ENCODE measurements around the gene KCTD16. TPM values are rescaled to one million over a fixed set of nuclear protein-coding genes. Genes with fewer than 3 reads are reported as not detected.

Gene KCTD16
- total RNA-seq, 2 experiments from 2014 or later = not detected

DNA sequence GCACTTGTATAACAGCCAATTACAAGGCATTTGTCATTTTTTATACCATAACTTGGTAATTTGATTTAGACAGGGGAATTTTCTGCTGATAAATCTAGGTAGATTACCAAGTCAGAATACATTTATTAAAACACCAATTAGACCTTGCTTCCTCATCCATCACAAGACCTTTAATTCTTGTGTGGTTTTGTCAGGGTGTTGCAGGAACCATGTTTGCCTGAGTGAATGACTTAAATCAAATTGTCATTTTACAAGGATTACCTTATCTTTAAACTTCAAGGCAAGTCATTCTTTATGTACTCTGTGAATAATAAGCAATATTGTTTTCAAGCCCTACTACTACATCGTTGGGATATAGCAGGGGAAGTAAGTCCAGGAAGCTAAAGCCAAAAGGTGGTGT, 257.7 kb downstream of the KCTD16 start:
- no peaks in the 10 kb centered on the region for H3K27me3 Mint-ChIP-seq
- ChIA-PET CTCF (no interaction called here), POLR2A (no interaction called here)
- DNase-seq = no peak
- H3K27ac Mint-ChIP-seq = no peak overlapping the region
- H3K9me3 Mint-ChIP-seq = no peaks in the 10 kb centered on the region
- no peak overlapping the region for H3K4me3 Mint-ChIP-seq
- no peaks in the 10 kb centered on the region for H3K36me3 Mint-ChIP-seq (ENCODE audit: low read depth)
- no peaks in the 10 kb centered on the region for H3K4me1 Mint-ChIP-seq

- ChIA-PET CTCF (no interaction called here), POLR2A (no interaction called here)
- Mint-ChIP-seq H3K4me1 (no peaks in the 10 kb centered on the region), H3K4me3 (no peak overlapping the region), H3K36me3 (ENCODE audit: low read depth) (no peaks in the 10 kb centered on the region), H3K9me3 (no peaks in the 10 kb centered on the region), H3K27ac (no peak overlapping the region), H3K27me3 (no peaks in the 10 kb centered on the region)
- DNase-seq = no peak
Measured at GRCh38 chr5:144429405-144429804, 258.7 kb downstream of the KCTD16 start.

DNA sequence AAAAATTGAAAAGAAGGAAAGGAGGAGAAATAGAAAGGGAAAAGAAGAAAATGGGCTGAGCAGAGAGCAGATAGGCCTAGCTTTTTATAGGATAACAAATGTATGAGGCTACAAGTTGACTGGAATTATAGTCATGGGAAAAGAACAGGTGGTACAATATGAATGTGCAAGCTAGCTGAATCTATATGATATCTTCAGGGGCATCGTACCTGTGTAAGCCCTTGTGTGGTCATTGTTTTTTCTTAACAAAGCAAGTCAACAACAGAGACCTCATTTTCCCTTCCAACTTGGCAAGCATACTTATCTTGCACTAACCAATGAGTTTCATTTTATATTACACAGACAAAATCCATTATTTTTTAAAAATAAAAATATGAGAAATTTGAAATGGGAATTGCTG, 259.2 kb downstream of the KCTD16 start:
- H3K4me3 Mint-ChIP-seq = no peak overlapping the region
- POLR2A ChIA-PET = no interaction called here

GRCh38 chr5:144433140-144433822, 262.6 kb downstream of the KCTD16 start:
- Mint-ChIP-seq H3K27me3 (no peaks in the 10 kb centered on the region), H3K4me3 (no peak overlapping the region), H3K27ac (no peak overlapping the region), H3K4me1 (no peaks in the 10 kb centered on the region), H3K9me3 (no peaks in the 10 kb centered on the region), H3K36me3 (ENCODE audit: low read depth) (no peaks in the 10 kb centered on the region)
- POLR2A ChIA-PET = no interaction called here
- CTCF ChIA-PET = no interaction called here
- DNase-seq = no peak

More for the DNA sequence above, 259.2 kb downstream of the KCTD16 start:
- no peak for DNase-seq
- Mint-ChIP-seq H3K9me3 (no peaks in the 10 kb centered on the region), H3K4me1 (no peaks in the 10 kb centered on the region), H3K27me3 (no peaks in the 10 kb centered on the region), H3K27ac (no peak overlapping the region), H3K36me3 (ENCODE audit: low read depth) (no peaks in the 10 kb centered on the region)
- CTCF ChIA-PET = no interaction called here

- no peak for DNase-seq
- H3K4me1 Mint-ChIP-seq = no peaks in the 10 kb centered on the region
- H3K27me3 Mint-ChIP-seq = no peaks in the 10 kb centered on the region
- H3K4me3 Mint-ChIP-seq = no peak overlapping the region
- H3K36me3 Mint-ChIP-seq (ENCODE audit: low read depth) = no peaks in the 10 kb centered on the region
- no peak overlapping the region for H3K27ac Mint-ChIP-seq
- no peaks in the 10 kb centered on the region for H3K9me3 Mint-ChIP-seq
- CTCF ChIA-PET = no interaction called here
- POLR2A ChIA-PET = no interaction called here
Measured at GRCh38 chr5:144433893-144434292, 263.2 kb downstream of the KCTD16 start.

- H3K27me3 Mint-ChIP-seq = no peaks in the 10 kb centered on the region
- H3K36me3 Mint-ChIP-seq (ENCODE audit: low read depth) = no peaks in the 10 kb centered on the region
- CTCF ChIA-PET = no interaction called here
Measured at GRCh38 chr5:144436007-144436406, 265.3 kb downstream of the KCTD16 start.

DNA sequence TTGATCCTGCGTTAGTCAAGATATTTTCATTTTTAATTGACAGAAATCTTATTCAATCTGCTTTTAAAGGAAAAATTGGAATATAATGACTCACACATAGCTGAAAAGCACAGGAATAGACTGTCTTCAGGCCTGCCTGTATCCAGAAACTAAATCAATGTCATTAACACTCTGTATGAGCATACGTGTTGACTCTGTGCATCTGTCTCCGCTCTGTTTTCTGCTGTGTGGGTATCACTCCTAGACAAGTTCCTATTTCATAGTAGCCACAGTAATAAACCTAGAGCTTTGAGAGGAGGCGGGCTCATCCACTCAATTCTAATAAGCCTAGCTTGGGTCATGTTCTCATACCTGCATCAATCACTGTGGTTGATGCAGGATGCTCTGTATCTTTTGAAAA, 267.6 kb downstream of the KCTD16 start:
- CTCF ChIA-PET = no interaction called here
- Mint-ChIP-seq H3K36me3 (ENCODE audit: low read depth) (no peaks in the 10 kb centered on the region), H3K4me3 (no peak overlapping the region)

More at GRCh38 chr5:144436007-144436406, 265.3 kb downstream of the KCTD16 start:
- peaks cover 11% of the 10 kb centered on the region for H3K9me3 Mint-ChIP-seq
- no peak overlapping the region for H3K4me3 Mint-ChIP-seq
- no peak overlapping the region for H3K27ac Mint-ChIP-seq
- no peak for DNase-seq
- POLR2A ChIA-PET = interaction anchor here (0.6 kb wide), 1 partner anchor 53 kb away, joined by 3 read pairs; no protein-coding TSS in a partner anchor
- H3K4me1 Mint-ChIP-seq = no peaks in the 10 kb centered on the region

GRCh38 chr5:144448457-144448856, 277.8 kb downstream of the KCTD16 start:
- H3K36me3 Mint-ChIP-seq (ENCODE audit: low read depth) = no peaks in the 10 kb centered on the region
- ChIA-PET POLR2A (no interaction called here), CTCF (no interaction called here)
- H3K9me3 Mint-ChIP-seq = peaks cover 4% of the 10 kb centered on the region
- H3K4me3 Mint-ChIP-seq = no peak overlapping the region
- no peaks in the 10 kb centered on the region for H3K27me3 Mint-ChIP-seq
- no peaks in the 10 kb centered on the region for H3K4me1 Mint-ChIP-seq
- no peak overlapping the region for H3K27ac Mint-ChIP-seq
- no peak for DNase-seq

More for the DNA sequence above, 267.6 kb downstream of the KCTD16 start:
- H3K4me1 Mint-ChIP-seq = no peaks in the 10 kb centered on the region
- H3K27ac Mint-ChIP-seq = no peak overlapping the region
- H3K9me3 Mint-ChIP-seq = peaks cover 14% of the 10 kb centered on the region
- POLR2A ChIA-PET = no interaction called here
- H3K27me3 Mint-ChIP-seq = no peaks in the 10 kb centered on the region
- DNase-seq = no peak

DNA sequence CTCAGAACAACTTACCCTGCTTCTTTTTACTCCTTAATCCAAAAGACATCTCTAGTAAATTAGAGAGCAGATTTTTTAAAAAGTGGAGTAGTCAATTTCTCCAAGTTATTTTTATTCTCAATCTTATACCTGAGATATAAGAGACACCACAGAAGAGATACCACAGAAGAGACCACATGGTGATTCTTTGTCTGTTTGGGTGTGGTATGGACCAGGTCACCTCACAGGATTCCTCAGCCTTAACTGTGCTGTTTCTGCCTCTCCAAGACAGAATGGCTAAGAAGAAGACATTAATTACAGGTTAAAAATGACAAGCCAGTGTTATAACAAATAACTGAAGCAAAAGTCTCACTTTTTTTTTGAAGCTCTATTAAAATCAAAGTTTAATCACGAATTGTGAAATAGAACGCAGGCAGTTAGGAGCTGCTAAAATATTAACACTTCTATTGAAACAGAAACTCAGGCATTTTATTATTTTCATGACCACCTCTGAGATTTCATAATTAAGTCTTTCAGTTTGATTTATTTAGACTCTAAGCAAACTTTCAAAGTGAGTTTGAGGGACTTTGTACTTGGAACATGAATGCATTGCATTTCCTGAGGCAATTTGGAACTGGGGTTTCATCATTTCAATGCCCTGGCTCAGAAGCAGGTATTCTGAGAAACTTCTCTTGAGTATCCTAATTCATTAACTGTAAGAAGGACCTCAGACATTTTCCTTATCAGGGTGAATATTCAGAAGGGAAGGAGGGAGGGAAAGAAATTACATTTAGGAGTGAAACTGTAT, 280.7 kb downstream of the KCTD16 start:
- no peaks in the 10 kb centered on the region for H3K36me3 Mint-ChIP-seq (ENCODE audit: low read depth)
- no peak overlapping the region for H3K4me3 Mint-ChIP-seq
- H3K27me3 Mint-ChIP-seq = no peaks in the 10 kb centered on the region
- H3K27ac Mint-ChIP-seq = no peak overlapping the region
- ChIA-PET CTCF (no interaction called here), POLR2A (no interaction called here)
- H3K9me3 Mint-ChIP-seq = peaks cover 4% of the 10 kb centered on the region
- no peak for DNase-seq
- H3K4me1 Mint-ChIP-seq = no peaks in the 10 kb centered on the region

- Mint-ChIP-seq H3K27ac (no peak overlapping the region), H3K9me3 (no peaks in the 10 kb centered on the region), H3K4me1 (no peaks in the 10 kb centered on the region), H3K36me3 (ENCODE audit: low read depth) (no peaks in the 10 kb centered on the region), H3K4me3 (no peak overlapping the region), H3K27me3 (no peaks in the 10 kb centered on the region)
- DNase-seq = no peak
- ChIA-PET POLR2A (no interaction called here), CTCF (no interaction called here)
Measured at GRCh38 chr5:144453753-144454152, 283.1 kb downstream of the KCTD16 start.

GRCh38 chr5:144457160-144457559, 286.5 kb downstream of the KCTD16 start:
- CTCF ChIA-PET = interaction anchor here (0.7 kb wide), 1 partner anchor 317 kb away, joined by 3 read pairs; no protein-coding TSS in a partner anchor
- no peak overlapping the region for H3K27ac Mint-ChIP-seq
- no peaks in the 10 kb centered on the region for H3K4me1 Mint-ChIP-seq
- no peaks in the 10 kb centered on the region for H3K9me3 Mint-ChIP-seq
- DNase-seq = no peak
- no peak overlapping the region for H3K4me3 Mint-ChIP-seq
- no peaks in the 10 kb centered on the region for H3K36me3 Mint-ChIP-seq (ENCODE audit: low read depth)
- POLR2A ChIA-PET = no interaction called here
- no peaks in the 10 kb centered on the region for H3K27me3 Mint-ChIP-seq

DNA sequence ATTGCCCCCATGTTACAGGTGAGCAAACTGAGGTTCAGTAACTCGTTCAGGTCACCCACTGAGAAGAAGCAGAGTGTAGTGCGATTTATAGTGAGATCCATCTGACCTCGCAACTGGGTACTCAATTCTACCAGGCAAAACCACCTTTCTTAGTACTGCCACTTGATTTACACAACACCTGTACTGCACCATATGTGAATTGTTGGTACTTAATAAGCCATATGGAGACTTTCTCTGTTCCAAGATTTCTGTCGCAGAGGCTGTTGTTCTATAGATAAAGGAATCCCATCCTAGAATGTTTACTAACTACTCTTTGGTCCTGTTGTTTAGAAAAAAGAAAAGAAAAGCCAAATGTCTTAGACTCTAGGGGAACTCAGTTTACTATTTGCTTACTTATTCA, 287.5 kb downstream of the KCTD16 start:
- DNase-seq = no peak
- POLR2A ChIA-PET = interaction anchor here (0.8 kb wide), 1 partner anchor 147 kb away, joined by 3 read pairs; no protein-coding TSS in a partner anchor
- H3K27ac Mint-ChIP-seq = no peak overlapping the region
- no peaks in the 10 kb centered on the region for H3K9me3 Mint-ChIP-seq
- no peak overlapping the region for H3K4me3 Mint-ChIP-seq
- H3K36me3 Mint-ChIP-seq (ENCODE audit: low read depth) = no peaks in the 10 kb centered on the region
- CTCF ChIA-PET = no interaction called here
- H3K4me1 Mint-ChIP-seq = no peaks in the 10 kb centered on the region
- no peaks in the 10 kb centered on the region for H3K27me3 Mint-ChIP-seq

- no peaks in the 10 kb centered on the region for H3K27me3 Mint-ChIP-seq
- no peaks in the 10 kb centered on the region for H3K9me3 Mint-ChIP-seq
- ChIA-PET CTCF (no interaction called here), POLR2A (no interaction called here)
- no peak for DNase-seq
- H3K27ac Mint-ChIP-seq = no peak overlapping the region
- no peaks in the 10 kb centered on the region for H3K36me3 Mint-ChIP-seq (ENCODE audit: low read depth)
- no peaks in the 10 kb centered on the region for H3K4me1 Mint-ChIP-seq
- no peak overlapping the region for H3K4me3 Mint-ChIP-seq
Measured at GRCh38 chr5:144460600-144460999, 289.9 kb downstream of the KCTD16 start.

- H3K36me3 Mint-ChIP-seq (ENCODE audit: low read depth) = no peaks in the 10 kb centered on the region
- H3K27me3 Mint-ChIP-seq = no peaks in the 10 kb centered on the region
- no peaks in the 10 kb centered on the region for H3K4me1 Mint-ChIP-seq
- H3K4me3 Mint-ChIP-seq = no peak overlapping the region
- ChIA-PET CTCF (no interaction called here), POLR2A (no interaction called here)
- DNase-seq = no peak
- H3K27ac Mint-ChIP-seq = no peak overlapping the region
- no peaks in the 10 kb centered on the region for H3K9me3 Mint-ChIP-seq
Measured at GRCh38 chr5:144462577-144462976, 291.9 kb downstream of the KCTD16 start.
